GM21786 (cell line): ENCODE measurements around the gene TRIM72.
"Not testable (repeated sequence)": the region's sequence is repeated elsewhere in the genome, so short reads cannot be mapped to it uniquely, and the experiment has no call there.

Source experiments
- ATAC-seq: cut with Tn5 transposase; IDR thresholded peaks from one replicate; pipeline ENCODE4 v1.9.1; 2021; ENCODE audit not compliant: unreplicated experiment

The TRIM72 gene

GRCh38 chr16:31190818-31191444 lies 23.0 kb upstream of the TRIM72 start:
- ATAC-seq = no peak

DNA sequence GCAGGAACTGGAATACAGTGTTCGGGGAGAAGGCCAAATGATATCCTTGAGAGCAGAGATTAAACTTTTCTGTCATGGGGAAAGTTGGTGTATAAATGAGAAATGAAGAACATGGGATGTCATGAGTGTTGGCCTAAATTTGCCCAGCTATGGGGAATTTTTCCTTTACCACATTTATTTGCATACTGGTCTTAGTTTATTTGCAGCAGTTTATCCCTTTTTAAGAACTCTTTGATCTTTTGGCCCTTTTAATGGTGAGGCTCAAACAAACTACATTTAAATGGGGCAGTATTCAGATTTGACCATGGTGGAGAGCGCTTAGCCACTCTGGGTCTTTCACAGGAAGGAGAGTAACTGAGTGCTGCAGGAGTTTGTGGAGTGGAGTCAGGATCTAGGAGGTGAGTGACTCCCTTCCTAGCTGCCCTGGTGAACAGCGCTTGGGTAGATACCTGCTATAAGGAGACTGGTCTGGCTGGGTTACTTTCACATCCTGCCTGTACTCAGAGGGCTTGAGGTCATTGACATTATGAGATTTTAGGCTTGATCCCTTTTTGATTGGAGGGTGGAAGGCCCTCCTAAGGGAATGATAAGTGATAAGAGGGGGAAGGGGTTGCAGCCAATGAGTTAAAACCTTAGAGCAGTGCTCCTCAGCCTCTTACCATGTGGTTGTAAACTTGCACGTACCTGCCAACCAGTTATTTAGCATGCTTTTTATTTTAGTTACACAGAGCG lies 22.1 kb upstream of the TRIM72 start:
- no peak for ATAC-seq

DNA sequence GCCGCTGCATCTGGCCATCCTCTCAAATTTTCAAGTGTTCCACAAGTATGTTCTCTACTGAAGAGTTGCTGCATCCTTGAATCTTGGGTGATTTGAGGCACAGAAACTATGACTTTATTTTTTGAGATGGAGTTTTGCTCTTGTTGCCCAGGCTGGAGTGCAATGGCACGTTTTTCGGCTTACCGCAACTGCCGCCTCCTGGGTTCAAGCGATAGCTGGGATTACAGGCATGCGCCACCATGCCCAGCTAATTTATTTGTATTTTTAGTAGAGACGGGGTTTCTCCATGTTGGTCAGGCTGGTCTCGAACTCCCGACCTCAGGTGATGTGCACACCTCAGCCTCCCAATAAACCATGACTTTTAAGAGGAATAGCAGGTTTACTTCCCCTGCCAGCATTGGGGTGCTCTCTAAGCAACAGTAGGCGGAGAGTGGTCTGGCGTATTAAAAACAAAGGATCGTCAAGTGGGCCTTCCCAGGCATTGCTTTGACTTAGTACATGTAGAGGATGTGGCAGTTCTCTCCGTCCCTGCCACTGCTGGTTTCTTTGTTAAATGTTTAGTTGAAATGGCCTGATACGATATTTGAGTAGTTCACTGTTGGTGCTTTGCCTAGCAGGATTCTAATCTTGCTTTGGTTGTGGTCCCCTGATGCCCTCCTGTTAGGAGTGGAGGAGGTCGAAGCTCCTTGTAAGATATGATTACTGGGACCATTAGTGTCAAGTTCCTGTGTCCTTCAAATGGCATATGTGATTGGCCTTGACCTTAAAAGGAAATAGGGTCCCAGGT lies 20.9 kb upstream of the TRIM72 start:
- ATAC-seq = no peak

- ATAC-seq = no peak
Measured at GRCh38 chr16:31193874-31194273, 20.0 kb upstream of the TRIM72 start.

GRCh38 chr16:31194898-31195297 lies 19.0 kb upstream of the TRIM72 start:
- no peak for ATAC-seq

DNA sequence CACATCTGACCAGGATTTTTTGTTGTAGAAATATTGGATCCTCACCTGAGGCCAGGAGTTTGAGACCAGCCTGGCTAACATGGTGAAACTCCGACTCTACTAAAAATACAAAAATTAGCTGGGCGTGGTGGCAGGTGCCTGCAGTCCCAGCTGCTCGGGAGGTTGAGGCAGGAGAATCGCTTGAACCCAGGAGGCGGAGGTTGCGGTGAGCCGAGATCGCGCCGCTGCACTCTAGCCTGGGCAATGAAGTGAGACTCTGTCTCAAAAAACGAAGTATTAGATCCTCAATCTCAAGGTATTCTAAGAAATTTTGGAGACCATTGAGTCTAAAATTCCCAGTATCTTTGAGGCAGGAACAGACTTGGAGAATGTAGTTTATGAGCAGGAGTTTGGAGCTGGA lies 18.1 kb upstream of the TRIM72 start:
- not testable (repeated sequence) for ATAC-seq

DNA sequence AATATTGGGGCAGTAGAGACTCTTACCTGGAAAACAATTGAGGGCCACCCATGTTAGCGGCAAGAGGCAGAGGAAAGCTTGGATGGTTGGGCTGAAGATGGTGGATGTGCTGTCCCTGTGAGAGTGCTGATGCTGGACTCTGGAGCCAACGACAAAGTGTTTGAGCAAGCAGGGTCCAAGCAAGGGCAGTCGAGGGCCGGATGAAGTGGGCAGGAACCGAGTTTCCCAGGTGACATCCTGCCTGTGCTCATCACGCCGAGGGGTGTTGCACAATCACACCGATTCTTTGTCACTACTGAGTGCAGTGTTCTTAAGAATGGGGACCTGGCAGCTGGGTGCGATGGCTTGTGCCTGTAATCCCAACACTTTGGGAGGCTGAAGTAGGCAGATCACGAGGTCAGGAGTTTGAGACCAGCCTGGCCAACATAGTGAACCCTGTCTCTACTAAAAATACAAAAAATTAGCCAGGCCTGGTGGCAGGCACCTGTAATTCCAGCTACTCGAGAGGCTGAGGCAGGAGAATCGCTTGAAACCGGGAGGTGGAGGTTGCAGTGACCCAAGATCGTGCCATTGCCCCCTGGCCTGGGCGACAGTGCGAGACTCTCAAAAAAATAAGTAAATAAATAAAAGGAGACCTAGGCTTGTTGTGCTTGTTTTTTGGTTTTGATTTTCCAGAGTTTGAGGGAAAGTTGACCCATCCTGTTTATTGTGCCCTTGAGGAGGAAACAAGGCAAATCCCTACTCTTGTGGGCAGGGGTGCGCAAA lies 17.4 kb upstream of the TRIM72 start:
- no peak for ATAC-seq

DNA sequence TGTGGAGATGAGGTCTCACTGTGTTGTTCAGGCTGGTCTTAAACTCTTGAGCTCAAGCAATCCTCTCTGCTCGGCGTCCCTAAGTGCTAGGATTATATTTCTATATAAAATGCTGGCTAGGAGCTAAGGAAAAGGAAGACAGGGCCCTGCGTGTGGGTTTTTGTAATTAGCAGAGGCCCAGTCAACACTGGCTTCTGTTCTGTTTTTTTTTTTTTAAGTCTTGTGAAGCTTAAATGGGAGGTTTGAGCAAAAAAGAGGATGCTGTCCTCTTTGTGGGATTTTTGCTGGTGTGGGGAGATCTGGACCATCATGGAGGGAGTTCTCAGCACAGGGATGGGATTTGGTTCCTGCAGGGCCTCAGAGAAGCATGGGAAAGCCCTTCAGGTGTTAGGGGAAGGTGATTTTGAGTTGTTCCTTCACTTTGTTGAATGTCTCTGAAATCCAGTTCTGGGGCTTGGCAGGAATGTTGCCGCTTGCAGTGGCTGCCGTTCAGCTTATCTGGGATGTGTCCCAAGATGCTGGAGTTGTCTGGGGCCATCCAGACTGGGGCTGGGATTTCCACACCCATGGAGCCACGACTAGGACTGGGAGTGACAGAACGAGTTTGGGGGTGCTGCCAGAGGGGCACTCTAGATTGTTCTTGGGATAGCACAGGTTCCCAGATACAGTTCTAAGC lies 15.6 kb upstream of the TRIM72 start:
- ATAC-seq = no peak

- ATAC-seq = no peak
Measured at GRCh38 chr16:31199430-31200041, 14.4 kb upstream of the TRIM72 start.

GRCh38 chr16:31200111-31200510 lies 13.8 kb upstream of the TRIM72 start:
- ATAC-seq = not testable (repeated sequence)

- no peak for ATAC-seq
Measured at GRCh38 chr16:31200821-31201568, 12.9 kb upstream of the TRIM72 start.

- peak; percentile 50 for ATAC-seq
Measured at GRCh38 chr16:31201582-31202413, 12.1 kb upstream of the TRIM72 start.

GRCh38 chr16:31202414-31203375 lies 11.2 kb upstream of the TRIM72 start, which contains the start of gene PYCARD:
TSS of gene PYCARD (minus strand) at chr16:31202760. CDS start at chr16:31202690, 70 bp downstream.
- peak; percentile 29 for ATAC-seq

- no peak for ATAC-seq
Measured at GRCh38 chr16:31204871-31205666, 8.8 kb upstream of the TRIM72 start.

GRCh38 chr16:31206776-31207175 lies 7.1 kb upstream of the TRIM72 start:
- ATAC-seq = no peak

- ATAC-seq = no peak
Measured at GRCh38 chr16:31213342-31213741, 577 bp upstream of the TRIM72 start.
